HG03175 (cell line): ENCODE data around the gene WDR93.
"Not testable (repeated sequence)": the region's sequence is repeated elsewhere in the genome, so short reads cannot be mapped to it uniquely, and the experiment has no call there.

ENCODE experiments used
- ATAC-seq: cut with Tn5 transposase; IDR thresholded peaks from one replicate; pipeline ENCODE4 v1.9.1; 2021; ENCODE audit warnings: mild to moderate bottlenecking, moderate library complexity; ENCODE audit not compliant: unreplicated experiment

Gene WDR93

DNA sequence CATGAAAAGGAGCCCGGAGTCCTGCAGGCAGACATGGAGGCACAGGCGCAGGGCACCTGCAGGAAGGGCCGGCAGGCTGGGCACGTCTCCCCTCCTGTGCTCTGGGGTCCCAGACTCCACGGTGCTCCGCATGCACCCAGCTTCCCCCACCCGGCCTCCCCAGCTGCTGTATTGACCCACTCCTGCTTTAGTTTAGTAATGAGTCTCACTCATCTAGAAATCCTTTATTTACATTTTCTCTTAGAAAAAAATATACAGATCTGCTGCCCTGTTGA, 94.0 kb downstream of the WDR93 start:
- no peak for ATAC-seq

DNA sequence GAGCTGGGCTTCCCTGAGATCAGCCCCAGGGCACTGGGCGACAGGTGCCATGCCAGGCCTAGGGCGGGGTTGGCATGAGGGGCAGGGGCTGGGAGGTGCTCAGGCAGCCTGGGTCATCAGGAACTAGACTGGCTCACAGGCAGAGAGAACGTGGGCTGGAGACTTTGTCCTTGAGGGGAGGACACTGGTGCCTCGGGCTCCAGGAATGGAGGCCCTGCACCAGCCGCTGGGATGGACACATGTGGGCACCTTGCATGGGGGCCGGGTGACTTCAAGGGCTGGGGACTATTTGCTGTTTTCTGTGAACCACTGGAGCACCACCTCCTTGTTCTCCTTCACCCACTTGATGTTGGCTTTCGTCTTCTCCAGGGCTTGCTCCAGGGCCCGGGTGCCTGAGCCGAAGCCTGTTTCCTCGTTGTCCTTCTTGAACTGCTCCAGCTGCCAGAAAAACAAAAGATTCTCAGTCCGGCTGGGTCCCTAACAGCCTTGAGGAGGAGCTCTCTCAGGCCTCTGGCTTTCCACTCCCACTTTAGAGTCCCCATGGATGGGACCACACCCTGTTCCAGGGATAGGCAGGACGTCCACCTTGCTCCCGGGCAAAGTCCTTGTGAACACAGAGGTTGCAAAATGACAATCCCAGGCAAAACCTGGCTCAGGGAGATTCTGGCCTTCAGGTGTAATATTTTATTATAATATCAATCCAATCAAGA, 94.6 kb downstream of the WDR93 start:
- ATAC-seq = no peak

DNA sequence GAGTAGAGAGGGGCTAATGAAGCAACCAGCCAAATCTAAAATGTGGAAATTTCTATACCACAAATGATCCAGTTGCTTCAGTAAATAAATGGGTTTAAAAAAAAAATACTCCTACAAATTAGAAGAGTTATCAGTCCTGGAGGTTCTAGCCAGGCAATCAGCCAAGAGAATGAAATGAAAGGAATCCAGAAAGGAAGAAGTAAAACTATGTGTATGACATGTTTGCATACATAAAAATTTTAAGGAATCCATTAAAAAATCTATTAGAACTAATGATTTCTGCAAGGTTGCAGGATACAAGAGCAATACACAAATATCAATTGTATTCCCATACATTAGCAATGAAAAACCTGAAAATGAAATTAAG, 95.1 kb downstream of the WDR93 start:
- no peak for ATAC-seq

DNA sequence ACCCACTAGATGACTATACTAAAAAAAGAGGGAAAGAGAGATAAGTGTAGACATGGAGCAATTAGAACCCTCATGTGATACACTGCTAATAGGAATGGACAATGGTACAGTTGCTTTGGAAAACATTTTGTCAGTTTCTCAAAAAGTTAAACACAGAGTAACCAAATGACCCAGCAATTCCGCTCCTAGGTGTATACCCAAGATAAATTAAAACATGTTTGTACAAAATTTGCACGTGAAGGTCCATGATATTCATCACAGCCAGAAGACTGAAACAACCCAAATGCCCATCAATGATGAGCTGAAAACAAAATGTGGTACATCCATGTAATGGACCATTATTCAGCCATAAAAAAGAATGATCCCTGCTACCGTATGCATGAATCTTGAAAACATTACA, 97.3 kb downstream of the WDR93 start:
- ATAC-seq = no peak

DNA sequence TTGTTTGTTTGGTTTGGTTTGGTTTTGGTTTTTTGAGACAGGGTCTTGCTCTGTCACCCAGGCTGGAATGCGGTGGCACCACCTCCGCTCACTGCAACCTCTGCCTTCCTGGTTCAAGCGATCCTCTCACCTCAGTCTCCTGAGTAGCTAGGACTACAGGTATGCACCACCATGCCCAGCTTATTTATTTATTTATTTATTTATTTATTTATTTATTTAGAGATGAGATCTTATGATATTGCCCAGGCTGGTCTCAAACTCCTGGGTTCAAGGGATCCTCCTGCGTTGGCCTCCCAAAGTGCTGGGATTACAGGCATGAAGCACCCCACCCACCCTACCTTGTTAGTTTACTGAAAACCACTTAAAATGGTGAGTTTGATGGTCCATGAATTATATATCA, 98.0 kb downstream of the WDR93 start:
- not testable (repeated sequence) for ATAC-seq

DNA sequence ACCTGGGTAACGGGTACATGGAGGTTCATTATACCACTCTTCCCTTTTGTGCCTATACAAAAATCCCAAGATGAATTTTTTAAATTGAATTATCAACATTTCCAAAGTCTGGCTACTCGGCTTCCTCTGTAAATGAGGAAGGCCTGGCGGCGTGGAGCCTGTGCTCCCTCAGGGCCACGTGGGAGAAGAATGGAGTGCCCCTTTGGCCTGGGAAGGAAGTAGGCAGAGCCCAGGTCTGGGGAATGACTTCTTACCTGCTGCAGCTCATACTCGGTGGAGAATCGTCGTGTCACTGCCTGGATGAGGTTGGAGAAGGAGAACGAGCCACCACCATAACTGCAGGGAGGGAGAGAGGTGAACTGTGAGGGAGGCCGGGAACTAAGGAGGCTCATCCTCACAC, 99.6 kb downstream of the WDR93 start:
- ATAC-seq = no peak

DNA sequence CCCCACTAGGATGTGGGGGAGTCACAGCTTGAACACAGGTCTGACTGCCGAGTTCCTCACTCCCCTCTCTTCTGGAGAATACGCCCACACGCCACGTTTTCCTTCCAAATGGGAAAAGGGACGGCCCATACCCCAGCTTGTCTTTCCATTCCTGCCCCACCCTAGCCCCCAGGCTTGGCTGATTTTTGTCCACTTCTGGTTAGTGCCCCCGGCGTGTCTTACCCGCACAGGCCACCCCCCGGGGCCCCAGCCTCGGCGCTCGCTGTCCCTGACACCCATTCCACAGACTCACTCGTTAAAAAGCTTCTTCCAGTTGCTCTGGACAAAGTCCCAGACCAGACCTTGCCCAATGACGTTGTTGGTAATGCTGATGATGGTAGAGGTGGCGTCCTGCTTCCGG, 100.0 kb downstream of the WDR93 start:
- no peak for ATAC-seq

DNA sequence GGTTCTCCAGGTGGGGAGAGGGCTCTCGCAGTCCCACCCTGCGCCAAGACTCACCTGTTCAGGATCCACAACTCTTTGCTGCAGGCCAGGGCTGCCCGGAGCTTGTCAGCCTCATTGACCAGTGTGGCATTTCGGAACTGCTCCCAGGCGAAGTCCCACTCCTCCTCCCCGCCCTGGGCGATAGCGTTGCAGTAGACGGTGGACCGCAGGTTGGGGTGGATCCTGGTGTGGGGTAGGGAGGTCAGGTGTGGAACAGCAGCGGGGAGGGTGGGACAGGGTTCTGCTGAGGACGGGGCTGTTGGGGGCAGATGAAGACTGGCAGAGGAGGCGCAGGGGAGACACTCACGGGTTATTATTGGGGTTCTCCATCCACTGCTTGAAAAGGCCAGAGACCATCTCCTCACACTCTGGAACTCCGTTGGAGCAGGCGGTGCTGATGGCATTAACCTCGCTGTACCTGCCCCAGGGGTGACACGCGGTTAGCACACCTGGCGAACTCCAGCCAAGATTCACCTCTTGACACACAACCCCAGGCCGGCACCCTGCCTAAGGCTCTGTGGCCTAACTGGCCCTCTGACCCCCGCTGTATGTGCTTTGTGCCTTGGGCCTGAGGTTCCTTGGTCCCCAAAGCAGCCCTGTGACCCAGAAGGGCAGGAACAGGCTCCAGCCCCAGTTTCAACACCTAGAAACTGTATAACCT, 101.6 kb downstream of the WDR93 start:
- ATAC-seq = no peak
